ENCODE results near the gene FTO. TPM values are rescaled to one million over a fixed set of nuclear protein-coding genes. Genes with fewer than 3 reads are reported as not detected.
A peak's percentile ranks its signal among the peaks of the same experiment; 100 is the strongest.

Gene FTO
- total RNA-seq: 100 to 1,000 TPM in 1 of 4 donors, 10 to 100 TPM in 3; 64.4 to 116 (median 71.3) TPM

GRCh38 chr16:53703590-53704444, at the start of gene FTO, which contains the start of gene RPGRIP1L:
Gene FTO (plus strand): TSS chr16:53704156.
Gene RPGRIP1L (minus strand): TSS chr16:53703859. CDS start chr16:53700723, 3,136 bp downstream.
- Histone ChIP-seq H3K4me1 (peaks cover 22% of the 10 kb centered on the region), H3K27me3 (no peaks in the 10 kb centered on the region), H3K4me3 (peak within 1 kb of the TSS; percentile 75), H3K27ac (peak within 1 kb of the TSS; percentile 61), H3K9me3 (no peaks in the 10 kb centered on the region), H3K36me3 (no peaks in the 10 kb centered on the region)
- peak; percentile 99 for DNase-seq (ENCODE audit: low spot score in 2 of 2)
- TF ChIP-seq EP300 (IDR thresholded peaks at IDR 0.05) (no peak), CTCF (IDR thresholded peaks at IDR 0.05) (peak in 1 of 2 donors; percentile 21), POLR2A (IDR thresholded peaks at IDR 0.05) (no peak), POLR2AphosphoS5 (IDR thresholded peaks at IDR 0.05) (peak; percentile 13 to 44 (median 40))
- WGBS: under 1% methylated on average over 55 of the region's 57 CpGs

- TF ChIP-seq CTCF (IDR thresholded peaks at IDR 0.05) (no peak), POLR2AphosphoS5 (IDR thresholded peaks at IDR 0.05) (no peak), POLR2A (IDR thresholded peaks at IDR 0.05) (no peak), EP300 (IDR thresholded peaks at IDR 0.05) (no peak)
- no peak overlapping the region for H3K4me3 ChIP-seq
- no peak for DNase-seq (ENCODE audit: low spot score in 2 of 2)
- no peaks in the 10 kb centered on the region for H3K27me3 ChIP-seq
- H3K36me3 ChIP-seq: peaks cover 8% of the 10 kb centered on the region
- H3K27ac ChIP-seq: no peak overlapping the region
- no peaks in the 10 kb centered on the region for H3K4me1 ChIP-seq
- WGBS: 83% methylated on average over 2 of the region's 2 CpGs
- H3K9me3 ChIP-seq: no peaks in the 10 kb centered on the region
These were observed 49.0 kb upstream of the FTO start for GRCh38 chr16:53654946-53655345.

- H3K27me3 ChIP-seq: no peaks in the 10 kb centered on the region
- no peaks in the 10 kb centered on the region for H3K36me3 ChIP-seq
- no peak for TF ChIP-seq POLR2A (IDR thresholded peaks at IDR 0.05)
- no peak for TF ChIP-seq CTCF (IDR thresholded peaks at IDR 0.05)
- TF ChIP-seq EP300 (IDR thresholded peaks at IDR 0.05): no peak
- 78% methylated on average over 1 of the region's 1 CpG for whole genome bisulfite sequencing
- no peaks in the 10 kb centered on the region for H3K4me1 ChIP-seq
- no peak for DNase-seq (ENCODE audit: low spot score in 2 of 2)
- no peak overlapping the region for H3K4me3 ChIP-seq
- no peaks in the 10 kb centered on the region for H3K9me3 ChIP-seq
- H3K27ac ChIP-seq: no peak overlapping the region
These were observed 41.9 kb upstream of the FTO start for GRCh38 chr16:53662072-53662471.

GRCh38 chr16:53664724-53665345, 39.1 kb upstream of the FTO start:
- TF ChIP-seq EP300 (IDR thresholded peaks at IDR 0.05) (no peak), POLR2AphosphoS5 (IDR thresholded peaks at IDR 0.05) (no peak), POLR2A (IDR thresholded peaks at IDR 0.05) (no peak), CTCF (IDR thresholded peaks at IDR 0.05) (no peak)
- Histone ChIP-seq H3K4me3 (peak overlapping the region; percentile 2), H3K9me3 (no peaks in the 10 kb centered on the region), H3K27me3 (no peaks in the 10 kb centered on the region), H3K4me1 (no peaks in the 10 kb centered on the region), H3K27ac (peak overlapping the region; percentile 18), H3K36me3 (no peaks in the 10 kb centered on the region)
- DNase-seq (ENCODE audit: low spot score in 2 of 2): peak in 1 of 2 donors; percentile 70
- WGBS: 48% methylated on average over 7 of the region's 7 CpGs

GRCh38 chr16:53666786-53667415, 37.1 kb upstream of the FTO start:
- no peaks in the 10 kb centered on the region for H3K9me3 ChIP-seq
- TF ChIP-seq CTCF (IDR thresholded peaks at IDR 0.05): no peak
- TF ChIP-seq POLR2AphosphoS5 (IDR thresholded peaks at IDR 0.05): no peak
- no peak for TF ChIP-seq EP300 (IDR thresholded peaks at IDR 0.05)
- TF ChIP-seq POLR2A (IDR thresholded peaks at IDR 0.05): no peak
- no peak overlapping the region for H3K4me3 ChIP-seq
- no peaks in the 10 kb centered on the region for H3K36me3 ChIP-seq
- DNase-seq (ENCODE audit: low spot score in 2 of 2): no peak
- no peaks in the 10 kb centered on the region for H3K27me3 ChIP-seq
- no peak overlapping the region for H3K27ac ChIP-seq
- no peaks in the 10 kb centered on the region for H3K4me1 ChIP-seq
- 82% methylated on average over 3 of the region's 3 CpGs for WGBS
